HCT116 (cell line): ENCODE data around the gene ADGRG6. TPM values are rescaled to one million over a fixed set of nuclear protein-coding genes. Genes with fewer than 3 reads are reported as not detected.

Source experiments
- ATAC-seq: fragments of 200-7000 bp; cut with Tn5 transposase; 2 replicates; pipeline ENCODE4 v1.9.1; 2020; ENCODE audit warnings: mild to moderate bottlenecking, moderate library complexity
- BruUV-seq: library from RNA; stranded (reverse); fragments of 400-500 nt; replicated peaks from 2 replicates; lab custom pipeline; 2021; lab: Mats Ljungman, UMichigan
- CTCF ChIA-PET: fragments of 300-600 bp; sonication (Branson Sonifier 250); formaldehyde crosslinking; loops from one replicate; lab custom pipeline; 2021; ENCODE audit warnings: antibody characterized with exemption; lab: Charles Lee
- POLR2A ChIA-PET: fragments of 300-600, 350-600 bp; sonication (Branson Sonifier 250); formaldehyde crosslinking; loops from one replicate; lab custom pipeline; 2021; ENCODE audit warnings: antibody characterized with exemption; lab: Charles Lee
- RAD21 ChIA-PET, 2 experiments: fragments of 300-600 bp; sonication (Branson Sonifier 250); formaldehyde crosslinking; loops; one replicate each; lab custom pipeline; 2023; ENCODE audit warnings: low total read pairs in 2 of 2; ENCODE audit not compliant: uncharacterized antibody in 2 of 2, unreplicated experiment in 2 of 2, low non-redundant PET in 1 of 2; lab: Charles Lee
- DNase-seq: peaks from one replicate; pipeline ENCODE4 v3.0.0-alpha.2; 2010; ENCODE audit warnings: low read depth, low spot score
- H2AFZ ChIP-seq: fragments of 200-600 bp; shearing (Covaris generic), sonication (generic); 2 replicates; pipeline ENCODE4 v1.6.1; 2017; ENCODE audit warnings: low read depth, mixed run types, mixed read lengths, antibody characterized with exemption, low read length; ENCODE audit not compliant: poor library complexity, severe bottlenecking
- H3K27ac ChIP-seq: 2 replicates; pipeline ENCODE4 v1.5.1; 2012; ENCODE audit warnings: low read depth, low read length
- H3K27me3 ChIP-seq: fragments of 200-600 bp; sonication (generic); 2 replicates; pipeline ENCODE4 v1.6.1; 2016; ENCODE audit warnings: mixed run types, low read length, mixed read lengths; ENCODE audit not compliant: insufficient read depth
- H3K36me3 ChIP-seq, 2 experiments: fragments of 200-500 bp in 1 of 2; fragments of 200-600 bp in 1 of 2; sonication (Bioruptor generic) in 1 of 2; sonication (generic) in 1 of 2; 2 replicates each; pipeline versions ENCODE4 v1.5.1 to v1.6.1; 2014 to 2016; ENCODE audit warnings: low read length in 2 of 2, inconsistent platforms in 1 of 2, mixed read lengths in 1 of 2, mixed run types in 1 of 2; ENCODE audit not compliant: insufficient read depth in 2 of 2, control insufficient read depth in 1 of 2
- H3K4me1 ChIP-seq, 2 experiments: fragments of 200-600 bp in 1 of 2; sonication (generic) in 1 of 2; 2 replicates each; pipeline versions ENCODE4 v1.5.1 to v1.6.1; 2012 to 2017; ENCODE audit warnings: low read length in 2 of 2, inconsistent platforms in 1 of 2, mild to moderate bottlenecking in 1 of 2, mixed read lengths in 1 of 2, mixed run types in 1 of 2, moderate library complexity in 1 of 2; ENCODE audit not compliant: insufficient read depth in 2 of 2, control insufficient read depth in 1 of 2
- H3K4me2 ChIP-seq: fragments of 200-600 bp; sonication (generic); 2 replicates; pipeline ENCODE4 v1.6.1; 2017; ENCODE audit warnings: mixed run types, low read length, mixed read lengths
- H3K4me3 ChIP-seq, 2 experiments: fragments of 200-600 bp in 1 of 2; sonication (generic) in 1 of 2; replicated peaks in 1 of 2; 2 replicates each; pipeline ENCODE4 v1.5.1; 2011 to 2016; ENCODE audit warnings: low read length in 2 of 2, control low read depth in 1 of 2, low read depth in 1 of 2, mild to moderate bottlenecking in 1 of 2, mixed read lengths in 1 of 2, mixed run types in 1 of 2
- H3K79me2 ChIP-seq: fragments of 200-600 bp; sonication (generic); 2 replicates; pipeline ENCODE4 v1.6.1; 2017; ENCODE audit warnings: mild to moderate bottlenecking, mixed run types, low read length, moderate library complexity, mixed read lengths; ENCODE audit not compliant: insufficient read depth
- H3K9ac ChIP-seq: fragments of 200-600 bp; sonication (generic); 2 replicates; pipeline ENCODE4 v1.6.1; 2016; ENCODE audit warnings: low read length, mixed read lengths
- H3K9me2 ChIP-seq: fragments of 200-600 bp; sonication (generic), shearing (Covaris generic); 2 replicates; pipeline ENCODE4 v1.6.1; 2017; ENCODE audit warnings: mixed run types, mild to moderate bottlenecking, moderate library complexity; ENCODE audit not compliant: insufficient read depth
- H3K9me3 ChIP-seq, 2 experiments: fragments of 200-500 bp in 1 of 2; fragments of 200-600 bp in 1 of 2; sonication (Bioruptor generic) in 1 of 2; sonication (generic) in 1 of 2; 2 replicates each; pipeline ENCODE4 v1.6.1; 2014 to 2017; ENCODE audit warnings: low read length in 2 of 2, mixed read lengths in 2 of 2, inconsistent platforms in 1 of 2, low read depth in 1 of 2, mild to moderate bottlenecking in 1 of 2, mixed run types in 1 of 2, moderate library complexity in 1 of 2; ENCODE audit not compliant: control insufficient read depth in 1 of 2, insufficient read depth in 1 of 2
- H4K20me1 ChIP-seq: fragments of 200-600 bp; sonication (generic), shearing (Covaris generic); 2 replicates; pipeline ENCODE4 v1.6.1; 2017; ENCODE audit warnings: mixed run types, mild to moderate bottlenecking, moderate library complexity; ENCODE audit not compliant: insufficient read depth
- CBX3 ChIP-seq: IDR thresholded peaks from 2 replicates; pipeline ENCODE4 v1.6.1; 2012; ENCODE audit warnings: low read depth
- CEBPB ChIP-seq: IDR thresholded peaks from 2 replicates; pipeline ENCODE4 v1.6.1; 2012; ENCODE audit warnings: low read depth
- CTCF ChIP-seq, 3 experiments: fragments of 200-600 bp in 1 of 3; sonication (generic) in 1 of 3; IDR thresholded peaks in 2 of 3; conservative IDR thresholded peaks in 1 of 3; 2 replicates each; pipeline ENCODE4 v1.5.1; 2012 to 2017; ENCODE audit warnings: low read depth in 2 of 3, low read length in 2 of 3, antibody characterized with exemption in 1 of 3, borderline replicate concordance in 1 of 3, control low read depth in 1 of 3, mild to moderate bottlenecking in 1 of 3, mixed read lengths in 1 of 3, mixed run types in 1 of 3, moderate library complexity in 1 of 3; ENCODE audit not compliant: insufficient read depth in 1 of 3
- EGR1 ChIP-seq: IDR thresholded peaks from 2 replicates; pipeline ENCODE4 v1.6.1; 2012; ENCODE audit warnings: low read depth
- ELF1 ChIP-seq: IDR thresholded peaks from 2 replicates; pipeline ENCODE4 v1.6.1; 2012; ENCODE audit warnings: low read depth, borderline replicate concordance
- EZH2 ChIP-seq: fragments of 200-600 bp; sonication (generic); IDR thresholded peaks from 2 replicates; pipeline ENCODE4 v1.6.1; 2017; ENCODE audit warnings: antibody characterized with exemption, mixed run types
- EZH2phosphoT487 ChIP-seq: fragments of 200-600 bp; IDR thresholded peaks from 2 replicates; pipeline ENCODE4 v1.6.1; 2018; ENCODE audit warnings: antibody characterized with exemption, borderline replicate concordance
- JUND ChIP-seq: IDR thresholded peaks from 2 replicates; pipeline ENCODE4 v1.6.1; 2012
- POLR2A ChIP-seq: IDR thresholded peaks from 2 replicates; pipeline ENCODE4 v1.7.0; 2011; ENCODE audit warnings: borderline replicate concordance; ENCODE audit not compliant: insufficient read depth, insufficient read length; ENCODE audit errors: extremely low read depth
- POLR2AphosphoS5 ChIP-seq: IDR thresholded peaks from 2 replicates; pipeline ENCODE4 v1.6.1; 2011; ENCODE audit warnings: mild to moderate bottlenecking, low read depth, low read length, moderate library complexity
- SP1 ChIP-seq: IDR thresholded peaks from 2 replicates; pipeline ENCODE4 v1.6.1; 2012; ENCODE audit warnings: low read depth
- SRF ChIP-seq: IDR thresholded peaks from 2 replicates; pipeline ENCODE4 v1.6.1; 2012; ENCODE audit warnings: low read depth
- TCF7L2 ChIP-seq: IDR thresholded peaks from 2 replicates; pipeline ENCODE4 v1.7.0; 2011; ENCODE audit warnings: borderline replicate concordance, inconsistent platforms; ENCODE audit not compliant: insufficient read depth, insufficient read length; ENCODE audit errors: extremely low read depth
- YY1 ChIP-seq: IDR thresholded peaks from 2 replicates; pipeline ENCODE4 v1.6.1; 2011; ENCODE audit warnings: low read length, low read depth, moderate library complexity, mild to moderate bottlenecking; ENCODE audit not compliant: insufficient replicate concordance; ENCODE audit errors: extremely low read depth
- ZBTB33 ChIP-seq: IDR thresholded peaks from 2 replicates; pipeline ENCODE4 v1.6.1; 2011; ENCODE audit warnings: mild to moderate bottlenecking, low read length, moderate library complexity; ENCODE audit not compliant: insufficient replicate concordance; ENCODE audit errors: extremely low read depth
- ZNF274 ChIP-seq: fragments of 200-500 bp; sonication (Bioruptor generic); IDR thresholded peaks from 2 replicates; pipeline ENCODE4 v1.6.1; 2014; ENCODE audit warnings: mild to moderate bottlenecking, low read depth, low read length, inconsistent platforms
- intact Hi-C: fragments of 100-400 bp; cut with micrococcal nuclease; formaldehyde crosslinking; loops from 2 replicates; pipeline ENCODE4 v1.10.0; 2022
- total RNA-seq: library from RNA; stranded (reverse); gene quantifications from one replicate; pipeline ENCODE4 v1.2.1, GENCODE V29; 2021; ENCODE audit not compliant: unreplicated experiment
- TF ChIP-seq, protein P1 (sequence below): IDR thresholded peaks from 2 replicates; pipeline ENCODE4 v1.6.1; 2012; ENCODE audit warnings: low read depth
- TF ChIP-seq, protein P2 (sequence below): IDR thresholded peaks from 2 replicates; pipeline ENCODE4 v1.6.1; 2012

The ADGRG6 gene
- total RNA-seq, 1 experiment from 2014 or later: 67.9 TPM

GRCh38 chr6:142318714-142319113, 16.9 kb downstream of the ADGRG6 start:
- DNase-seq (no peak), ATAC-seq (no peak)
- ChIA-PET RAD21 (no interaction called here), CTCF (no interaction called here), POLR2A (no interaction called here)
- H3K4me3 ChIP-seq: no peak overlapping the region
- H3K9me3 ChIP-seq: no peaks in the 10 kb centered on the region
- no peak overlapping the region for H3K27ac ChIP-seq
- H3K27me3 ChIP-seq: no peaks in the 10 kb centered on the region
- no TSS peak for BruUV-seq
- H3K4me1 ChIP-seq: peaks cover 0 to 13% of the 10 kb centered on the region in 2 experiments; a peak in 2 of 4 replicates
- no peak overlapping the region for H2AFZ ChIP-seq
- H3K9me2 ChIP-seq: no peaks in the 10 kb centered on the region
- H3K36me3 ChIP-seq: 0 out of 4 replicates have a peak, but pooled peaks cover 0 to 3% of the 10 kb centered on the region in 2 experiments
- H3K4me2 ChIP-seq: no peak overlapping the region
- intact Hi-C loops: no loop called here
- H3K79me2 ChIP-seq: peaks cover 77% of the 10 kb centered on the region
- no peak for TF ChIP-seq JUND
- TF ChIP-seq POLR2A: no peak
- TF ChIP-seq, protein P1, sequence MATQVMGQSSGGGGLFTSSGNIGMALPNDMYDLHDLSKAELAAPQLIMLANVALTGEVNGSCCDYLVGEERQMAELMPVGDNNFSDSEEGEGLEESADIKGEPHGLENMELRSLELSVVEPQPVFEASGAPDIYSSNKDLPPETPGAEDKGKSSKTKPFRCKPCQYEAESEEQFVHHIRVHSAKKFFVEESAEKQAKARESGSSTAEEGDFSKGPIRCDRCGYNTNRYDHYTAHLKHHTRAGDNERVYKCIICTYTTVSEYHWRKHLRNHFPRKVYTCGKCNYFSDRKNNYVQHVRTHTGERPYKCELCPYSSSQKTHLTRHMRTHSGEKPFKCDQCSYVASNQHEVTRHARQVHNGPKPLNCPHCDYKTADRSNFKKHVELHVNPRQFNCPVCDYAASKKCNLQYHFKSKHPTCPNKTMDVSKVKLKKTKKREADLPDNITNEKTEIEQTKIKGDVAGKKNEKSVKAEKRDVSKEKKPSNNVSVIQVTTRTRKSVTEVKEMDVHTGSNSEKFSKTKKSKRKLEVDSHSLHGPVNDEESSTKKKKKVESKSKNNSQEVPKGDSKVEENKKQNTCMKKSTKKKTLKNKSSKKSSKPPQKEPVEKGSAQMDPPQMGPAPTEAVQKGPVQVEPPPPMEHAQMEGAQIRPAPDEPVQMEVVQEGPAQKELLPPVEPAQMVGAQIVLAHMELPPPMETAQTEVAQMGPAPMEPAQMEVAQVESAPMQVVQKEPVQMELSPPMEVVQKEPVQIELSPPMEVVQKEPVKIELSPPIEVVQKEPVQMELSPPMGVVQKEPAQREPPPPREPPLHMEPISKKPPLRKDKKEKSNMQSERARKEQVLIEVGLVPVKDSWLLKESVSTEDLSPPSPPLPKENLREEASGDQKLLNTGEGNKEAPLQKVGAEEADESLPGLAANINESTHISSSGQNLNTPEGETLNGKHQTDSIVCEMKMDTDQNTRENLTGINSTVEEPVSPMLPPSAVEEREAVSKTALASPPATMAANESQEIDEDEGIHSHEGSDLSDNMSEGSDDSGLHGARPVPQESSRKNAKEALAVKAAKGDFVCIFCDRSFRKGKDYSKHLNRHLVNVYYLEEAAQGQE: no peak
- TF ChIP-seq CTCF (IDR thresholded peaks at IDR 0.05 in 2 of 3, conservative IDR thresholded peaks at IDR 0.05 in 1 of 3; ENCODE audit: borderline replicate concordance in 1 of 3, insufficient read depth in 1 of 3, low read depth in 2 of 3, low read length in 2 of 3): no peak
- TF ChIP-seq EGR1: no peak
- TF ChIP-seq SP1: no peak
- no peak for TF ChIP-seq TCF7L2
- TF ChIP-seq ELF1: no peak
- TF ChIP-seq CEBPB: no peak
- no peak for TF ChIP-seq YY1
- no peak for TF ChIP-seq ZBTB33
- TF ChIP-seq EZH2phosphoT487: no peak
- TF ChIP-seq CBX3: no peak
- no peak for TF ChIP-seq ZNF274
- no peak for TF ChIP-seq EZH2
- TF ChIP-seq POLR2AphosphoS5: no peak
- TF ChIP-seq, protein P2, sequence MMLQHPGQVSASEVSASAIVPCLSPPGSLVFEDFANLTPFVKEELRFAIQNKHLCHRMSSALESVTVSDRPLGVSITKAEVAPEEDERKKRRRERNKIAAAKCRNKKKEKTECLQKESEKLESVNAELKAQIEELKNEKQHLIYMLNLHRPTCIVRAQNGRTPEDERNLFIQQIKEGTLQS: no peak
- TF ChIP-seq SRF: no peak
- no peaks in the 10 kb centered on the region for H4K20me1 ChIP-seq
- H3K9ac ChIP-seq: no peak overlapping the region
